ENCODE results near the gene PFKP. TPM values are rescaled to one million over a fixed set of nuclear protein-coding genes. Genes with fewer than 3 reads are reported as not detected.

The PFKP gene
- total RNA-seq, 2 donors from 2014 or later, result 55.2 to 119 TPM

GRCh38 chr10:3148994-3149393 lies 81.6 kb downstream of the PFKP start:
- H3K4me3 ChIP-seq, result no peak overlapping the region
- peaks cover 95% of the 10 kb centered on the region for H3K36me3 ChIP-seq
- no peaks in the 10 kb centered on the region for H3K9me3 ChIP-seq
- no peaks in the 10 kb centered on the region for H3K4me1 ChIP-seq
- no peak for DNase-seq (ENCODE audit: low spot score)
- no peak overlapping the region for H3K27ac ChIP-seq
- H3K27me3 ChIP-seq, result no peaks in the 10 kb centered on the region
- no peak for TF ChIP-seq CTCF (IDR thresholded peaks at IDR 0.05)

DNA sequence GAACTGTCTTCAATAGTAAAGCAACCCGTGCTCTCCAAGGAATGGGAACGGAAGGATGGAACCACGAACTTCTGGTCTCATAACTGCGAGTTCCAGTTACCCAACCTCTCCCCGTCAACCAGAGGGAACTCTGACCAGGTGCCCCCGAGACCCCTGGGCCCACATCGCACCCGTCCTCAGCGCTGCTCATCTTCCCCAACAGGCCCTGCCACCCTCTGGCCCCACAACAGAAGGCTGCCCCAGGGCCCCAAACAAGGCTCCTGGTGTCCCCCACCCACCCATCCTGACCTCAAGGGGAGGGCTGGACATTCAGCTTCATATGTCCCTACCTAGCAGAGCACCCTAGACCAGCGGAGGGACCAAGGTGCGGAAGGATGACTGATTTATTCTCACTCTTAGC lies 82.6 kb downstream of the PFKP start:
- Histone ChIP-seq H3K27me3 (no peaks in the 10 kb centered on the region), H3K9me3 (no peaks in the 10 kb centered on the region), H3K4me1 (no peaks in the 10 kb centered on the region), H3K36me3 (peaks cover 95% of the 10 kb centered on the region), H3K27ac (no peak overlapping the region), H3K4me3 (no peak overlapping the region)
- DNase-seq (ENCODE audit: low spot score), result no peak
- TF ChIP-seq CTCF (IDR thresholded peaks at IDR 0.05), result no peak

DNA sequence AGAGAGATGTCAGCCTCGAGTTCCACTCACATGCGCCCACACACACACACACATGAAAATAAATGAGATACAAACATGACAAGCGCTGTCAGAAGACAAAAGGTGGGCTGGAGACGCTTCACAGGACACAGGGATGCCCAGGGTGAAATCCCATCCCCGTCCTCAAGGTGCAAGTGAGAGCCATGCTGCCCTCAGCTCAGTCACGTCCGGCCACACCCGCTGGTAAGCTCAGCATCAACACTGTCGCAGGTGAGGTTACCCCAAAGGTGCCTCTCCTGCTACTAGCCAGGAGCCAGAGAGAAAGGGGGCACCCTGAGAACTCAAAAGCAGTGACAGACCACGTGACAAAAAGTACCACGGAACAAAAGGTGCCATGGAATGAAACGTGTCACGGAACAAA lies 83.0 kb downstream of the PFKP start:
- TF ChIP-seq CTCF (IDR thresholded peaks at IDR 0.05), result no peak
- DNase-seq (ENCODE audit: low spot score), result no peak
- Histone ChIP-seq H3K27me3 (no peaks in the 10 kb centered on the region), H3K36me3 (peaks cover 95% of the 10 kb centered on the region), H3K9me3 (no peaks in the 10 kb centered on the region), H3K4me3 (no peak overlapping the region), H3K4me1 (no peaks in the 10 kb centered on the region), H3K27ac (no peak overlapping the region)

- H3K9me3 ChIP-seq, result no peaks in the 10 kb centered on the region
- peaks cover 94% of the 10 kb centered on the region for H3K36me3 ChIP-seq
- no peak overlapping the region for H3K27ac ChIP-seq
- DNase-seq (ENCODE audit: low spot score), result no peak
- TF ChIP-seq CTCF (IDR thresholded peaks at IDR 0.05), result no peak
- H3K4me1 ChIP-seq, result no peaks in the 10 kb centered on the region
- H3K4me3 ChIP-seq, result no peak overlapping the region
- H3K27me3 ChIP-seq, result no peaks in the 10 kb centered on the region
Measured at GRCh38 chr10:3150961-3151360, 83.6 kb downstream of the PFKP start.

DNA sequence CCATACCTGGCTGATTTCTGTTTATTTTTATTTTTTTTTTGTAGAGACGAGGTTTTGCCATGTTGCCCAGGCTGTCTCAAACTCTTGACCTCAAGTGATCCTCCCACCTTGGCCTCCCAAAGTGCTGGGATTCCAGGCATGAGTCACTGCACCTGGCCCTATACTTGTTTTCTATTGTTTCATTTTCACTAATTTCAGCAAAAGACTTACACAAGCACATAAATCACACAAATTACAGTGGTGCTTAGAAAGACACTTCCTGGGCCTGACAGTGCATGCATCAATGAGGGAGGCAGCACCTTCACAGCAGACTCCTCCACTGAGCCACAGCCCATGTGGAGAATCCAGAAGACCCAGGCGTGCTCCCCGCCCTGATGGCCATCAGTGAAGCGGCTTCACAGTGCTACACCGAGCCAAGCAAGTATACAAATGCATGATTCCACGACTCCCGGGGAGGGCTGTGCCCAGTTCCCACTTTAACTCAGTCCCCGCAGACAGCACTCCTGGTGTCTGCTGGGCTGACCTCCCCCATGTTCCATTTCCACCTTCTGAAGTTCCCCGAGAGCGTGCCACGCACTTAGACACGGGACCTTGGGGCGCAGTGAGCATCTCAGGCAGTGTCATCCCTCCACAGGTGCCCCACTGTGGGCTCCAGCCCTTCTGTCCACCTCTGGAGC lies 84.7 kb downstream of the PFKP start:
- TF ChIP-seq CTCF (IDR thresholded peaks at IDR 0.05), result no peak
- Histone ChIP-seq H3K27ac (no peak overlapping the region), H3K9me3 (no peaks in the 10 kb centered on the region), H3K27me3 (no peaks in the 10 kb centered on the region), H3K4me3 (no peak overlapping the region), H3K4me1 (no peaks in the 10 kb centered on the region), H3K36me3 (peaks cover 94% of the 10 kb centered on the region)
- no peak for DNase-seq (ENCODE audit: low spot score)

GRCh38 chr10:3152566-3152935 lies 85.2 kb downstream of the PFKP start:
- H3K4me1 ChIP-seq, result no peaks in the 10 kb centered on the region
- no peaks in the 10 kb centered on the region for H3K9me3 ChIP-seq
- H3K36me3 ChIP-seq, result peaks cover 94% of the 10 kb centered on the region
- TF ChIP-seq CTCF (IDR thresholded peaks at IDR 0.05), result no peak
- no peak for DNase-seq (ENCODE audit: low spot score)
- no peaks in the 10 kb centered on the region for H3K27me3 ChIP-seq
- no peak overlapping the region for H3K4me3 ChIP-seq
- no peak overlapping the region for H3K27ac ChIP-seq

Data from right atrium auricular region (tissue), 2 donors.